ENCODE measurements around the gene CYP2W1.
"Not testable (repeated sequence)": the region's sequence is repeated elsewhere in the genome, so short reads cannot be mapped to it uniquely, and the experiment has no call there.

CYP2W1 gene

DNA sequence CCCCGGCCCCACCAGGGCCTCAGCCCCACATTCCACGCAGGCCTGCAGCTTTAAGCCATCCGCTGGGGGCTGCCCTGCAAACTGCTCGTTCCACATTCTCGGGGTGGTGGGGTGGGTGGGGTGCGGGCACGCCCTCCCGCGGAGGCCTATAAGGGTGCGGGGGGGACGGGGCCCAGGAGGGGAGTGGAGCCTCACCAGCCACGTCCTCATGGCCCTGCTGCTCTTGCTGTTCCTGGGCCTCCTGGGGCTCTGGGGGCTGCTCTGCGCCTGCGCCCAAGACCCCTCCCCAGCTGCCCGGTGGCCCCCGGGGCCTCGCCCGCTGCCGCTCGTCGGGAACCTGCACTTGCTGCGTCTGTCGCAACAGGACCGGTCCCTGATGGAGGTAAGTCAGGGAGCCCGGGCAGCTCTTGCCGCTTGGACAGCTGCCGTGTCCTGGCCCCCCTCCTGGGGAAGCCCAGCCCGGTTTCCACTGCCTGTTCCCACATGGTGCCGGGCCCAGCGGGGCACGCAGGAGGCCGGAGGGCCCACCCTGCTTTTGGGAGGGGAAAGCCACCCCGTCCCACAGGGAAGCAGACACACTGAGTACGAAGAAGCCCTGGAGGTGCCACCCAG, at the start of gene CYP2W1:
Gene CYP2W1 (plus strand): TSS at position 178 of the 612 bp plus-strand sequence. CDS start 31 bp downstream, at position 209.
- Histone ChIP-seq H3K4me3 (ENCODE audit: low read length) (no peak within 1 kb of the TSS), H3K36me3 (ENCODE audit: insufficient read depth, low read length) (no peaks in the 10 kb centered on the region), H3K27me3 (ENCODE audit: insufficient read depth, low read length) (no peaks in the 10 kb centered on the region), H2AFZ (ENCODE audit: low read depth, low read length) (no peak within 1 kb of the TSS), H3K9me3 (ENCODE audit: low read length) (no peaks in the 10 kb centered on the region), H3K4me1 (ENCODE audit: insufficient read depth, low read length) (peaks cover 12% of the 10 kb centered on the region)

DNA sequence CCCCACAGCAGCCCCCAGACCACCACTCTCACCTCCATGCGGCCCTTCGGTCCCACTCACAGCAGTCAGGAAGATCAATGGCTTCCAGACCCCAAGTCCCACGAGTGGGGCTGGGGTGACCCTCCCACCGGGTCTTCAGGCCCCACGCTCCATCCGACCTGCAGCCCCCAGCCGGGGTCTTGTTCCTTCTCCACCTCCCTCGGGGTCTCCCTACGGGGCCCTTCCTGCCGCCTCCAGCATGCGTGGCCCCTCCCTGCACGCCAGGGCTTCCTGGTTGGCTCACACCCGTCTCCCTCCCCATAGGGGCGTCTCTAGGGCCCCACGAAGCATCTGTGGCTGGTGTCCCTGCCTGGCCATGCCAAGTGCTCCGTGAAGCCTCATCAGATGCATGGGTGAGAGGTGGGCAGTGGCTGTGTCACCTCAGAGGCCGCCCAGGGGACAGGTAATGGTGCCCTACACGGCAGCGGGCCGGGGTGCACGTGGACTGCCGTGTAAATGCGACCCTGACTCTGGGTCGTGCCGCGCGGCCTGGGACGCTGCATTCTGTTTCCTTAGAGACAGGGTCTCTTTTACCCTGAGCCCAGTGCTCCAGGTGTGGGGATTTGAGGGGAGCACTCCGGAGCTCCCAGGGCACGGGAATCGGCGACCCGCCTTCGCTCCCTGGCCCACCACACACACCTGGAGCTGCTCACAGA, 48.4 kb upstream of the CYP2W1 start:
- Histone ChIP-seq H3K9me3 (ENCODE audit: low read length) (no peaks in the 10 kb centered on the region), H3K36me3 (ENCODE audit: insufficient read depth, low read length) (no peaks in the 10 kb centered on the region), H3K4me1 (ENCODE audit: insufficient read depth, low read length) (no peaks in the 10 kb centered on the region), H3K4me3 (ENCODE audit: low read length) (no peak overlapping the region), H3K27me3 (ENCODE audit: insufficient read depth, low read length) (no peaks in the 10 kb centered on the region), H2AFZ (ENCODE audit: low read depth, low read length) (no peak overlapping the region)

GRCh38 chr7:935164-935873, 47.7 kb upstream of the CYP2W1 start:
- H3K27me3 ChIP-seq (ENCODE audit: insufficient read depth, low read length): no peaks in the 10 kb centered on the region
- no peaks in the 10 kb centered on the region for H3K4me1 ChIP-seq (ENCODE audit: insufficient read depth, low read length)
- no peaks in the 10 kb centered on the region for H3K36me3 ChIP-seq (ENCODE audit: insufficient read depth, low read length)
- H2AFZ ChIP-seq (ENCODE audit: low read depth, low read length): no peak overlapping the region
- H3K9me3 ChIP-seq (ENCODE audit: low read length): peaks cover 6% of the 10 kb centered on the region
- no peak overlapping the region for H3K4me3 ChIP-seq (ENCODE audit: low read length)

DNA sequence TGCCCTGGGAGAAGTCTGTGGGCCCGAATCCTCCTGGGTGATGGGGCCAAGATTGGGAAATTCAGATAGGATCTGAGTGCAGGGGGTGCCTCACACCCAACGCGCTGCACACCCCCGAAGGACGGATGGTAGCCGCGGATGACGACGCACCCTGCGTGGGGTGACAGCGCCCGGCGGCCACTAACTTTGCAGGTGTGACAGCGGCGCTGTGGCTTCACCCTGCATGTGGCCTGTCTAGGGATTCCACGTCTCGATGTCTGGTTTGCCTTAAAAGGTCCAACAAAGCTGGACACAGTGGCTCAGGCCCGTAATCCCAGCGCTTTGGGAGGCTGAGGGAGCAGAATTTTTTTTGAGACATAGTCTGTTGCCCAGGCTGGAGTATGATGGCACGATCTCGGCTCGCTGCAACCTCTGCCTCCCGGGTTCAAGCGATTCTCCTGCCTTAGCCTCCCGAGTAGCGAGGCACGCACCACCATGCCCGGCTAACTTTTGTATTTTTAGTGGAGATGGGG, 47.1 kb upstream of the CYP2W1 start:
- no peak overlapping the region for H2AFZ ChIP-seq (ENCODE audit: low read depth, low read length)
- H3K4me1 ChIP-seq (ENCODE audit: insufficient read depth, low read length): no peaks in the 10 kb centered on the region
- no peaks in the 10 kb centered on the region for H3K36me3 ChIP-seq (ENCODE audit: insufficient read depth, low read length)
- no peak overlapping the region for H3K4me3 ChIP-seq (ENCODE audit: low read length)
- peaks cover 6% of the 10 kb centered on the region for H3K9me3 ChIP-seq (ENCODE audit: low read length)
- peaks cover 4% of the 10 kb centered on the region for H3K27me3 ChIP-seq (ENCODE audit: insufficient read depth, low read length)

DNA sequence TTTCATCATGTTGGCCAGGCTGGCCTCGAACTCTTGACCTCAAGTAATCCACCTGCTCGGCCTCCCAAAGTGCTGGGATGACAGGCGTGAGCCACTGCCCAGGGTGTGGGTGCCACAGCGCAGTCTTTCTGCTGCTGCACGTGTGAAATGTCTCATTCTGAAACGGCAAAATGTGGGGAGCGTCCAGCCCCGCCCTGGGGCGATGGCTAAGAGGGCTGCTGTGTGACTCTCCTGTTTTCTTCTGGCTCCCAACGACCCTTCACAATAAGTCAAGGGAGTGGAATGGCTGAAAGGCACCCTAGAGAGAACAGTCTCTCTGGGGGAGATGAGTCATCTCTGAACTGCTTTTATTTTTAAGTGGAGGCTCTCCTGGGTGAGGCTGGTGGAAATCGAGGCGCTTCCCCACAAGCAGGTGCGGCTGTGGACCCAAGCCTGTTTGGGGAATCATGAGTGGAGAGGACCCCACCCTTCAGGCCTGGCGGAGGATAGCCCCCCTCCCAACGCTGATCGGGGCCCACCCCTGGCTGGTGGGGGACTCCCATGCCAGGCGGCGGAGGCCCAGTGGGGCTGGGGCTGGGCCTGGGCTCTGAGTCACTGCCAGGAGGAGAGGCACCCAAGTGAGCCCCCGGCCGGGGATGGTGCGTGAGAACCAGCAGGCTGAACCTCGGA, 46.5 kb upstream of the CYP2W1 start:
- H3K9me3 ChIP-seq (ENCODE audit: low read length): peaks cover 7% of the 10 kb centered on the region
- no peaks in the 10 kb centered on the region for H3K4me1 ChIP-seq (ENCODE audit: insufficient read depth, low read length)
- peaks cover 7% of the 10 kb centered on the region for H3K27me3 ChIP-seq (ENCODE audit: insufficient read depth, low read length)
- no peak overlapping the region for H3K4me3 ChIP-seq (ENCODE audit: low read length)
- H2AFZ ChIP-seq (ENCODE audit: low read depth, low read length): no peak overlapping the region
- H3K36me3 ChIP-seq (ENCODE audit: insufficient read depth, low read length): no peaks in the 10 kb centered on the region

DNA sequence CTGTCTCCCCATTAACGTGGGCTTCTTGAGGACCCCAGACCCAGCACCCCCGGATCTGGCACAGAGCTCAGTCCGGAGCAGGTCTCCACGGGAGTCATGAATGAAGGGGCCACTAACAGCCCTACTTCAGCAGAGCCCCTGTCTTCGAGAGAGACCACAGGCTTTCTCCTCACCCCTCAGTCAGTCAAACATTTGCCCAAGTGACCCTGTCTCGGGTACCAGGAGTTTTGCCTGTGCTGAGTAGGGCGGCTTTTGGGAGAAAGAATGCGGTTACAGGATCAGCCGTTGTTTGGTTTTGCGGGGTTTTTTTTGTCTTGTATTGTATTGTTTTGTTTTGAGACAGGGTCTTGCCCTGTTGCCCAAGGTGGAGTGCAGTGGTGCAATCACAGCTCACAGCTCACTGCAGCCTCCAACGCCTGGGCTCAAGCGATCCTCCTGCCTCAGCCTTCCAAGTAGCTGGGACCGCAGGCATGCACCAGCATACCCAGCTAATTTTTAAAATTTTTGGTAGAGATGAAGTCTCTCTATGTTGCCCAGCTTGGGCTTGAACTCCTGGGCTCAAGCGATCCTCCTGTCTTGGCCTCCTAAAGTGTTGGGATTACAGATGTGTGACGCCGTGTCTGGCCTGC, 45.0 kb upstream of the CYP2W1 start:
- H3K9me3 ChIP-seq (ENCODE audit: low read length): peaks cover 7% of the 10 kb centered on the region
- H2AFZ ChIP-seq (ENCODE audit: low read depth, low read length): no peak overlapping the region
- H3K4me1 ChIP-seq (ENCODE audit: insufficient read depth, low read length): no peaks in the 10 kb centered on the region
- no peaks in the 10 kb centered on the region for H3K36me3 ChIP-seq (ENCODE audit: insufficient read depth, low read length)
- H3K27me3 ChIP-seq (ENCODE audit: insufficient read depth, low read length): peaks cover 10% of the 10 kb centered on the region
- no peak overlapping the region for H3K4me3 ChIP-seq (ENCODE audit: low read length)

GRCh38 chr7:938546-939185, 44.3 kb upstream of the CYP2W1 start:
- Histone ChIP-seq H3K4me1 (ENCODE audit: insufficient read depth, low read length) (no peaks in the 10 kb centered on the region), H2AFZ (ENCODE audit: low read depth, low read length) (no peak overlapping the region), H3K27me3 (ENCODE audit: insufficient read depth, low read length) (peaks cover 10% of the 10 kb centered on the region), H3K9me3 (ENCODE audit: low read length) (peaks cover 7% of the 10 kb centered on the region), H3K36me3 (ENCODE audit: insufficient read depth, low read length) (no peaks in the 10 kb centered on the region), H3K4me3 (ENCODE audit: low read length) (no peak overlapping the region)

DNA sequence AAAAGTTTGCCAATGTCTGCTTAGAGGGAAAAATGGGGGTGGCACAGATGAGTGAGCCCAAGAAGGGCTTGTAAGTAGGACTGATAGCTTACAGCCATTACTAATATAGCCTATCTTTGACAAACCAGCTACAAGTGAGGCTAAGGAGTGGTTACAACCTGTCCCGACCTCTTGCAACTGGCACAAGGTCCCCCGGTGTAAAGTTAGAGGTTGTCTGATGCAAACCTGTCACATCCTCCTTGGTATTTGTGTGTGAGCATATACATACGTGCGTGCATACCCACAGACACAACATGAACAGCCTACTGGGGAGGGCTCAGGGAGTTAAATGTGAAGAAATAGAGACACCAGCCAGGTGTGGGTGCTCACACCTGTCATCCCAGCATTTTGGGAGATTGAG, 43.1 kb upstream of the CYP2W1 start:
- H3K9me3 ChIP-seq (ENCODE audit: low read length): peaks cover 7% of the 10 kb centered on the region
- H3K4me1 ChIP-seq (ENCODE audit: insufficient read depth, low read length): no peaks in the 10 kb centered on the region
- peaks cover 10% of the 10 kb centered on the region for H3K27me3 ChIP-seq (ENCODE audit: insufficient read depth, low read length)
- H2AFZ ChIP-seq (ENCODE audit: low read depth, low read length): no peak overlapping the region
- no peaks in the 10 kb centered on the region for H3K36me3 ChIP-seq (ENCODE audit: insufficient read depth, low read length)
- no peak overlapping the region for H3K4me3 ChIP-seq (ENCODE audit: low read length)

- peaks cover 7% of the 10 kb centered on the region for H3K9me3 ChIP-seq (ENCODE audit: low read length)
- peaks cover 14% of the 10 kb centered on the region for H3K27me3 ChIP-seq (ENCODE audit: insufficient read depth, low read length)
- no peaks in the 10 kb centered on the region for H3K36me3 ChIP-seq (ENCODE audit: insufficient read depth, low read length)
- no peak overlapping the region for H2AFZ ChIP-seq (ENCODE audit: low read depth, low read length)
- no peak overlapping the region for H3K4me3 ChIP-seq (ENCODE audit: low read length)
- H3K4me1 ChIP-seq (ENCODE audit: insufficient read depth, low read length): no peaks in the 10 kb centered on the region
Measured at GRCh38 chr7:940599-941408, 42.2 kb upstream of the CYP2W1 start.

DNA sequence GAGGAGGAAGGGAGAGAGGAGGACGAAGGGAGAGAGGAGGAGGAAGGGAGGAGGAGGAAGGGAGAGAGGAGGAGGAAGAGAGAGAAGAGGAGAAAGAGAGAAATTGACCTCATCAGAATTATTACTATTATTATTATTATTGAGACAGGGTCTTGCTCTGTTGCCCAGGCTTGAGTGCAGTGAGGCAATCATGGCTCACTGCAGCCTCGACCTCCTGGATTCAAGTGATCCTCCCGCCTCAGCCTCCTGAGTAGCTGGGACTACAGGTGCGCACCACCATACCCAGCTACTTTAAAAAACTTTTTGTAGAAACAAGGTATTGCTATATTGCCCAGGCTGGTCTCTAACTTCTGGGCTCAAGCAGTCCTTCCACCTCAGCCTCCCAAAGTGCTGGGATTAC, 39.2 kb upstream of the CYP2W1 start:
- H3K4me1 ChIP-seq (ENCODE audit: insufficient read depth, low read length); H3K36me3 ChIP-seq (ENCODE audit: insufficient read depth, low read length); H3K9me3 ChIP-seq (ENCODE audit: low read length); H2AFZ ChIP-seq (ENCODE audit: low read depth, low read length); H3K4me3 ChIP-seq (ENCODE audit: low read length): not testable (repeated sequence)
- peaks cover 14% of the 10 kb centered on the region for H3K27me3 ChIP-seq (ENCODE audit: insufficient read depth, low read length)

- peaks cover 17% of the 10 kb centered on the region for H3K27me3 ChIP-seq (ENCODE audit: insufficient read depth, low read length)
- no peaks in the 10 kb centered on the region for H3K36me3 ChIP-seq (ENCODE audit: insufficient read depth, low read length)
- H3K4me3 ChIP-seq (ENCODE audit: low read length): no peak overlapping the region
- H3K4me1 ChIP-seq (ENCODE audit: insufficient read depth, low read length): no peaks in the 10 kb centered on the region
- peaks cover 7% of the 10 kb centered on the region for H3K9me3 ChIP-seq (ENCODE audit: low read length)
- H2AFZ ChIP-seq (ENCODE audit: low read depth, low read length): no peak overlapping the region
Measured at GRCh38 chr7:944744-945143, 38.2 kb upstream of the CYP2W1 start.

DNA sequence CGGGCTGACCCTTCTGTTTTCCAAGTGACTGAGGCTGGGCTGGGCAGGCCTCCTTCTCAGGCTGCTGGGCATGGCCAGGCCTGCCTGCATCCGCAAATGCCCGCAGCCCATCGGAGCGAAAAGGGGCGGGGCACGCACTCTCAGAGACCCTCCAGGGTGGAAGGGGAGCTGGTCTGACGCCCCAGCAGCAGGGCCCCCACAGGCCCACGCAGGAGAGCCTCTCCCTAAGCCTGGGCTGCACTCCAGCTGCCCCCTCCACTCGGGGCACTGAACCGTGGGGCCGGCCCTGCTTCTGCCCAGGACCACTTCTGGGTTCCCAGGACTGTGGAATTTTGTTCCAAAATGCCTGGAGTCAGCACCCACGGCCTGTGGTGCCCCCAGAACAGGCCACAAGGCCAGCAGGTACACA, 37.8 kb upstream of the CYP2W1 start:
- H3K27me3 ChIP-seq (ENCODE audit: insufficient read depth, low read length): peaks cover 19% of the 10 kb centered on the region
- no peaks in the 10 kb centered on the region for H3K36me3 ChIP-seq (ENCODE audit: insufficient read depth, low read length)

More for the DNA sequence above, 37.8 kb upstream of the CYP2W1 start:
- Histone ChIP-seq H2AFZ (ENCODE audit: low read depth, low read length) (no peak overlapping the region), H3K4me3 (ENCODE audit: low read length) (no peak overlapping the region), H3K4me1 (ENCODE audit: insufficient read depth, low read length) (no peaks in the 10 kb centered on the region), H3K9me3 (ENCODE audit: low read length) (peaks cover 3% of the 10 kb centered on the region)

Data from neuron (in vitro differentiated cells).